SKM-1 treated with dmso at 0.1 percent for 144 hours (cell line): Measurements from ENCODE around the gene KRTAP5-4.
"Not testable (repeated sequence)": the region's sequence is repeated elsewhere in the genome, so short reads cannot be mapped to it uniquely, and the experiment has no call there.

Source experiments
- DNase-seq: peaks from one replicate; lab custom pipeline; 2025; ENCODE audit not compliant: unreplicated experiment; lab: John Stamatoyannopoulos, UW

KRTAP5-4 gene

DNA sequence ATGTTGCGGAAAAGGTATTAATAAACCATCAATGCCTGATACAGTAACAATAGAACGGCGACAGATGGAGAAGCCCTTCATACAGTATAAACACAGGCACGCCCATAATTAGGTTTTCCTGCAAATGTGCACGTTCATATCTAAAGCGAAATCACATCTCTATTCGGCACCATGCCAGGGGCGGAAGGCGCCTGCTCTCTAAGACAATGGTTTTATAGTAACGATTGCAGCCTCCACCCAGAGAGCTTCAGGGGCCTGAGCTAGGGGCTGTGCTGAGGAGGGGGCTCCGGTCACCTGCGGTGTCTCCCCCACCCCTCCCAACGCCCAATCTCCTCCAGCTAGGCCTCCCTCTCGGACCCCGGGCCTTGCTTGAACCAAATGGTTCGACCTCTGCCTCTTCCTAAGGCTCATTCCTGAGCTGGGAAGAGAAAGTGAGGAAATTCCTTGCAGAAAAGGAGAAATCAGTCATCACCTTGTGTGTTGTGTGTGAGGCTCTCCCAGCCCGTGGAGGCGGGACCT, 17.2 kb upstream of the KRTAP5-4 start:
- DNase-seq: no peak

DNA sequence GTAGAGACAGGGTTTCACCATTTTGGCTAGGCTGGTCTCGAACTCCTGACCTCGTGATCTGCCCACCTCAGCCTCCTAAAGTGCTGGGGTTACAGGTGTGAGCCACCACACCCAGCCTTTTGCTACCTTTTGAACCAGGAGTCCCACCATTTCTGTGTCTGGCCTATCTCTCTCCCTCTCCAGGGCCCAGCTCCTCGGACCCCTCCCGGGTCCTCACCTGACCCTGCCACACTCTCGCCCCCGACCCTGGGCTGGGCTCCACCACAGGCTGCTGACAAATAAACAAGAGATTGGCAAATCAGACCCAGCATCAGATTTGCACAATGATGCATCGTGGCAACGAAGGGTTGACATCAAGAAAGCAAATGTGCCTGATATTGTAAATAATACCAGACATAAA, 16.4 kb upstream of the KRTAP5-4 start:
- no peak for DNase-seq

DNA sequence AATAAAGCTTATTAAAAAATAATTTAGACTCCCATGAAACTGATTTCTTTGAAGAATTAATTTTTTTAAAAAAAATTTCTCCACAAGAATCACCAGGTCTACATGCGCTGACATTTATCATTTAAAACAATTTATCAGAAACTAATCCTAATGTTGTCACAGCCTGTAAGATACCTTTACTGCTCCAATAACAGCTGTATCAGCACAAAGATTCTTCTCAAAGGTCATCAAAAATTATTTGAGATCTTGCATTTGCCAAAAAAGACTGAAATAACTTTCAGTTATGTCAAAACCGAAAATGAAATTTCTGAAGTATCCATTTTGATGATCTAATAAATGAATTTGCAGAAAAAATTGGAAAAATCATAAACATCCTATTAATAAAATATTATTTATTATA, 15.7 kb upstream of the KRTAP5-4 start:
- DNase-seq: no peak

DNA sequence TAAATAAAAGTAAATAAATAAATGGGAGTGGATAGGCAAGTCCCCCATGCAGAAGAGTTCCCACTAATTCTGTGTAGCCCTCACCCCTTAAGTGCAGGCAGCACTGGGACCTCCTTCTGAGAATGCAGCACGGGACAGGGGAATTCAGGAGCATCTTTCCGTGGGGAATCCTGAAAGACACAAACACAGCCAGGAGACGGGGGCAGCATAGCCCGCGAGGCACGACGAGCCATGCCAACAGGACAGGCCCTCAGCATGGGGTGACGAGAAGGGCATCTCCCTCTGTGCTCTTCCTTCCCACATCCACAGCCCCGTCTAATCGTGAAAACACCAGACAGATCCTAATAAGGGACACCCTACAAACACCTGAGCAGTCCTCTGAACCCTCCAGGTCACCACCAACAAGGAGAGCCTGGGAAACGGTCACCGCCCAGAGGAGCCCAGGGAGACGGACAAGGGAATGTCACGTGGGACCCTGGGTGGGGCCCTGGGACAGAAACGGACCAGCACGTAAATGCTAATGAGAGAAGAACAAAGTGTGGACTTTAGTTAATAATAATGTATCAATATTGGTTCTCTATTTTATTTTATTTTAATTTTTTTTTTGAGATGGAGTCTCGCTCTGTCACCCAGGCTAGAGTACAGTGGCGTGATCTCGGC, 14.5 kb upstream of the KRTAP5-4 start:
- DNase-seq: no peak

DNA sequence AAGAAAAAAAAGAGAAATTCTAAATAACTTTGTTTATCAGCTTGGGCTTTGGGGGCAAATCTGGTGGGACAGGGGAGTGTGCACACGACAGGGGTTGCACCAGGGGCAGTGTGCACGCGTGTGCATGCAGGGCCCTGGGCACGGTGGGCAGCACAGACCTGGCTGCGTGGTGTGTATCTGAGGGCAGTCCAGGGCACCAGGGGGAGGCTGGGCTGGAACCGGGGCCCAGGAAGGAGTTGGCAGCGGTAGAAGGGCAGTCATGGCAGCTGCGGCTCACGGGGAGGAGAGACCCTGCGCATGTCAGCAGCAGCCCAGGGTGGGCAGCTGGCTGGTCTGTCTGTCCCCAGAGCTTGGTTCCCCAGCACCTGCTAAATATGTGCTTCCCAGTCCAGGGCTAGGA, 11.9 kb upstream of the KRTAP5-4 start:
- DNase-seq: no peak

DNA sequence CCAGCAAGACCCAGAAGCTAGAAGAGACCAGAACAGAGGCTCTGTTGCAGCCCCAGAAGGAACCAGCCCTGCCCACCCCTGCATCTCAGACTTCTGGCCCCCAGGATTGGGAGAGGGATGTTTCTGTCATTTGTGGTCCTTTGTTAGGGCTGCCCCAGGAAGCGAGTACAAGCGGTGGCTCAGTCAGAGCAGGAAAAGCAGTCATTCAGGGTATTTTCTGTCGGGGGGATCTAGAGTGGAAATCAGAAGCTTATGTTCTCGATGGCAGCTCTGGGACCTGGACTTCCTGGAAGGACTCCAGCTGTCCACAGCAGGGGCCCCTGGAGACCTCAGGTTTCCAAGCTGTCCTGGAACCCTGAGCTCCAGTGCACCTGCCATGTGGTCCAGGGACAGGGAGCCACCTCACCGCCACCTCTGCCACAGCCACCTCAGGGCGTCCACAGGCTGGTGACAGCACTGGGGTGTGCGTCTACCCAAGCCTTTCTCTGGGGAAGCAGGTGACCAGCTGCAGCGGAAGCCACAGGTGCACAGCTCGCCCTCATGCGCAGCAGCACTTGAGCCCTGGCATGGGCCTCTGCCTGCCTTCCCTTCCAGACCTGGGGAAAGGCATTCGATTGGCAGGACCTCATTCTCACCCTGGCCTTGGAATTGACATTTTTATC, 10.2 kb upstream of the KRTAP5-4 start:
- no peak for DNase-seq

DNA sequence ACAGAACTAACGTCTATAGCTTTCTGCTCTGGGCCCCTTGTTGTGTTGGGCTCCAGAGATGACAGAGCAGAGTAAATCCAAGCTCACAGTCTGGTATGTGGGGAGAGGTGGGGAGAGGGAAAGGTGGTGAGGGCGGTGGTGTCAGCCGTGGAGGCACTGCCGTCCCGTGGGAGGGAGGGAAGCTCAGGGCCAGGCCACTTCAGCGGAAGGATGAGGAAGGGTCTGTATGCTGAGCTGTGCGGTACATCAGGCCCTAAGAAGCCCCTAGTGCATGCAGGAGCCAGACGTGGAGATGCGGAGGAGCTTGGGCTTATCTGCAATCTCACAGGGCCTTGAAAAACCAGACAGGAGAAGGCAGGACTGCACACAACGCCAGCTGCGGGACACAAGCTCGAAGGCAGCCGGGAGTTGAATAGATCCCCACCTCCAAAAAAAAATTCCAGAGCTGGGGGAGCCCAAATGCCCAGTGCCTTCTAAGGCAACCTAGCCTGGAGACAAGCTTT, 9.2 kb upstream of the KRTAP5-4 start:
- DNase-seq: no peak

DNA sequence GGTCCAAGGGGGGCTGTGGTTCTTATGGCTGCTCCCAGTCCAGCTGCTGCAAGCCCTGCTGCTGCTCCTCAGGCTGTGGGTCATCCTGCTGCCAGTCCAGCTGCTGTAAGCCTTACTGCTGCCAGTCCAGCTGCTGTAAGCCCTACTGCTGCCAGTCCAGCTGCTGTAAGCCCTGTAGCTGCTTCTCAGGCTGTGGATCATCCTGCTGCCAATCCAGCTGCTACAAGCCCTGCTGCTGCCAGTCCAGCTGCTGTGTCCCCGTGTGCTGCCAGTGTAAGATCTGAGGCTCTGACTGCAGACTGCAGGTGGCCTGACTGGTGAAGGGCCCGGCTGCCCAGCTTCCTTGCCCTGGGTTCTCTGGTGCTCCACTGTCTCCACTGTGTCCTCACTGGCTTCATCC, 8.3 kb upstream of the KRTAP5-4 start:
- DNase-seq: no peak

DNA sequence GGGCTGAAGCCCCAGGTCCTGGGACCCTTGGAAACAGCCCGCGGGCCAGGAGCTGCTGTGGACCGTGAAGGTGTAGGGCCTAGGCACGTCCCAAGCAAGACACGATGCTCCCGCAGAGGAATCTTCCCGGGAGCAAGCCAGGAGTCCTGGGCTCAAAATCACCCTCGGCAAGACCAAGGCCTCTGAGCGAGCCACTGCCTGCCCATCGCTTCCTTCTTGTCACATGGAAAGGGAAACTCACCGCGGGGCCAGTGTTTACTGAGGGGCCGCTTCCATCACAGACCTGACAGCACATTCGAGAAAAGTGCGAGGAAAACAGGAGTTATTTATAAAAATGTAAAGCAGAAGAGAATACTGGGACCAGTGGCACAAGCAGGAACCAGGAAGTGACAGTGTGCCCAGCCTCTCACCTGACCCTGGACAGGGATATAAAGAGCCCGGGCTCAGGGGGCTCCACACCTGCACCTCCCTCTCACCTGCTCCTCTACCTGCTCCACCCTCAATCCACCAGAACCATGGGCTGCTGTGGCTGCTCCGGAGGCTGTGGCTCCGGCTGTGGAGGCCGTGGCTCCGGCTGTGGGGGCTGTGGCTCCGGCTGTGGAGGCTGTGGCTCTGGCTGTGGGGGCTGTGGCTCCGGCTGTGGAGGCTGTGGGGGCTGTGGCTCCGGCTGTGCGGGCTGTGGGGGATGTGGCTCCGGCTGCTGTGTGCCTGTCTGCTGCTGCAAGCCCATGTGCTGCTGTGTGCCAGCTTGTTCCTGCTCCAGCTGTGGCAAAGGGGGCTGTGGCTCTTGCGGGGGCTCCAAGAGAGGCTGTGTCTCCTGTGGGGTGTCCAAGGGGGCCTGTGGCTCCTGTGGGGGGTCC, 7.6 kb upstream of the KRTAP5-4 start, which contains the start of gene KRTAP5-5:
TSS of gene KRTAP5-5 (plus strand) at position 450 of the 860 bp plus-strand sequence. CDS start at position 516, 66 bp downstream.
- no peak for DNase-seq

DNA sequence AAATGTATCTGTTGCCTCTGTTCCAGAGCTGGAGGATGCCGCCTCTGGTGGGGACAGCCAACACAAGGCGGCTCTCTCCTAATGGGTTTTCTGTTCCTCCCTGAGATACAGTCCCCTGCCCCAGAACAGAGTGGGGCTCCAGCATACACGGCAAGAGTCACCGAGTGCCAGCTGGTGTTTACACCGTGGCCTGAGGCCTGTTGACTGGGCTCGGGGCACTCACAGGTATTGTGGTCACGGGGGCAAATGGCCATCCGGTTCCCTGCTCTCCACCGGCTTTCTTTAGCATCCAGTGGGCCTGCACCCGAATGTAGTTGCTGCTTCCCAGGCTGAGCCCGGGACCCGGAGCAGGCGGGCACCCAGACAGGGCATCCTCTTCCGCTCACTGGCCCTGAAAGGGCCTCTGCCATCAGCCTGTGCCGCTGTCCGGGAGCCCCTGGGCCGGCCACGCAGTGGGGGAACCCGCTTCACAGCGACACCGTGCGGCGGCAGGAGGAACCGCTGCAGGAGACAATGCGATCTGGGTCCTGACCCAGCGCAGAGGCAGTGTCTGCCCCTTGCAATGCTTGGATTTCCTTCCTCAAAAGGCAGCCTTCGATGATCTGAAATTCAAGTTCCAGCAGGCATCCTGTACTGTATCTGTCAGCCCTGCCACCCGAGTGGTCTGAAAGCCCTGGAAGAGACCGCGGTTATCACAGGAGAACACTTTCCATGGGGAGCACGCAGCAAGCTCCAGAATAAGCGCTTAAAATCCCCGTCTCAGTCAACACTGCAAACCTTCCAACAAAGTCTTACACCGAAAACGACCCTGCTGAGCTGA, 6.8 kb upstream of the KRTAP5-4 start:
- DNase-seq: peak; percentile 43

DNA sequence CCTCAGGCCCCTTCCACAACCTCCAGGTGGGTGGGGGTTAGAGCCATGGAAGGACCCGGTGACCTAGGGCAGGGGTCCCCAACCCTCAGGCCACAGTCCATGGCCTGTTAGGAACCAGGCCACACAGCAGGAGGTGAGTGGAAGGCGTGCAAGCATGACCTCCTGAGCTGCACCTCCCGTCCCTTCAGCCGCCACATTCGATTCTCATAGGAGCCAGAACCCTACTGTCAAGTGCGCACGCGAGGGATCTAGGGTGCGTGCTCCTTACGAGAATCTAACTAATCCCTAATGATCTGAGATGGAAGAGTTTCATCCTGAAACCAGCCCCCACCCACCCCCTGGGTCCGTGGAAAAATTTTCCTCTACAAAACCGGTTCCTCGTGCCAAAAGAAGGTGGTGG, 3.6 kb upstream of the KRTAP5-4 start:
- no peak for DNase-seq

DNA sequence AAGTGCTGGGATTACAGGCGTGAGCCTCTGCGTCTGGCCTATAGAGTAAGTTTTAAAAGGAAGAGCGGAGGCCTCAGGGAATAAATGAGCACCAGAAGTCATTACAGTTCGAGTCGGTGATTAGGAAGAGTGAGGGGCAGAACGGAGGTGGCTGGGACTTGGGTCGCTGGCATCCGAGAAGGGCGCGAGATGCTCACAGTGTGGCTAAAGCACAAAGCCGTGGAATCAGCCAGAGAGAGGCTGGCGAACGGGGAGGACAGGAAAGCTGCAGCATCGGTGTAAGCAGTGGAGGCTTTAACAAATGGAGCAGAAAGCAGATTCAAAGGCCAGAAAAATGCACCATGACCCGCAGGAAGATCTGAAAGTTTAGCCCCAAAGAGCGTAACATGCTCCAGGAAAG, 2.7 kb upstream of the KRTAP5-4 start:
- DNase-seq: no peak

DNA sequence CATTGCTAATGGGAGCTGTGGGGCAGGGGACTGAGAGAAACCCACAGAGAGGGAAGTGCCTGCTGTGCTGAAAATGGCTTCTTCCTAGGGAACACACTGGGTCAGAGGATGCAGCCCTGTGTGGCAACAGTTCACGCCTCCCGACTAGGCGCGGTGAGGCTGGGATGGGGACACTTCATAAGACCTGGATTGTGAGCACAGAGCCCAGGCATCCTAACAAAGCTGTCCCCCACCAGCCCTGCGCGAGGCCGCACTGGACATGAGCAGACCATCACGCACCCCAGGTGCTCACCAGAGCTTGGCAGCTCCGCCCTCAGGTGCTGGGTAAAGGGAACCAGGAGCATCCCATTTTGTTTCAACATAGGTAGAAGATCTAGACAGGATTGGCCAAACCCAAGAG, 1.8 kb upstream of the KRTAP5-4 start:
- no peak for DNase-seq

DNA sequence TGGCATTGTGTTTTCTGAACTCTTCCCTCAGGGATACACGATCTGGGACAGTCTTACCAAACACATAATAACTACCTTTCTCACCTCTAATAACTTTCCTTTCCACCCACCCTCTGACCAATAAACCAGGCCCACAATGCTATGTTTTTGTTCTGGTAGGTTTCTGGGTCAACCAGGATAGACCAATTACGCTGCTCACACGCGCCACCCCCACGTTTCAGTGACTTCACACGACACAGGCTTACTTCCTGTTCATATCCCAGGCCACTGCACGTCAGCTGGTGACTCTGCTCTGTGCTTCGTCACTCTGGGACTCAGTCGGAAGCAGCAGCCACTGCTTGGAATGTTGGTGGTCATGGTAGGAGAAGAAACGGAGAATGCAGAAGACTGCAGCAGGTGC, 2.5 kb downstream of the KRTAP5-4 start:
- no peak for DNase-seq

DNA sequence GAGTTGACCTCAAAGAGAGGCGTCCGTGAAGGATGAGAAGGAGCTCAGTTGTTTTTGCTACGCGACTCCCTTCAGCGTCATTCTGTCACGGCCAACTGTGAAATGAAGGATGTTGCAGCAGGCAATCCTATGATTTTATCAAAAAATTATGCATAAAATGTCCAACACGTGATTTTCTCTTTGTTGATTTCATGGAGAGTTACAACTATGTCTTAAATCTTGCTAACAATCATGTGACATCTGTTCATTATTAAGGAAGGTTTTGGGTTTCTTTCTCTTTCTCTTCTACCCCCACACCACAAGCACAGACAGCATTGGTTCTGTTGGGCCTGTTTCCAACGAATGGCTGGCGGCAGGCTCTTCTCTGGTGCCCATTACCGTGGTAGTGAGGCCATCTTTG, 3.7 kb downstream of the KRTAP5-4 start:
- DNase-seq: no peak

DNA sequence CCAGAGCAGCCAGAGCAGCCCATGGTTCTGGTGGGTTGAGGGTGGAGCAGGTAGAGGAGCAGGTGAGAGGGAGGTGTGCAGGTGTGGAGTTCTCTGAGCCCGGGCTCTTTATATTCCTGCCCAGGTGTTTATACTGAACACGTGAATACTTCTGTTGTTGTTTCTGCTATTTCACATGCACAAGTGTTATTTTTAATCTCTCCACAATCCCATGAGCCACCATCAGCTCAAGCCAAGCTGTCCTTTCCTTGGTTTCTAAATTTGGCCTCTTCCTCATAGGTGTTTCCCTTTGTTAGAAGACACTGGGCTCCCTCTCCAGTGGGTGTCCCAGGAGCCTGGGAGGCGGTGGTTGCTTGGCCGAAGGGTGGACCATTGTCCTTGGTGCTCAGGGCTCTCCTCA, 13.6 kb downstream of the KRTAP5-4 start, which contains the start of gene KRTAP5-3:
TSS of gene KRTAP5-3 (minus strand) at position 101 of the 400 bp plus-strand sequence. CDS start at position 23, 78 bp downstream.
- no peak for DNase-seq

DNA sequence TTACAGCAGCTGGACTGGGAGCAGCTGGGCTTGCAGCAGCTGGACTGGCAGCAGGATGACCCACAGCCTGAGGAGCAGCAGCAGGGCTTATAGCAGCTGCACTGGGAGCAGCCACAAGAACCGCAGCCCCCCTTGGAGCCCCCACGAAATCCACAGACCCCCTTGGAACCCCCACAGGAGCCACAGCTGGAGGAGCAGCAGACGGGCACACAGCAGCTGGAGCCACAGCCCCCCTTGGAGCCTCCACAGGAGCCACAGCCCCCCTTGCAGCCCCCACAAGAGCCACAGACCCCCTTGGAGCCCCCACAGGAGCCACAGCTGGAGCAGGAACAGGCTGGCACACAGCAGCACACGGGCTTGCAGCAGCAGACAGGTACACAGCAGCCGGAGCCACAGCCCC, 14.0 kb downstream of the KRTAP5-4 start:
- DNase-seq: not testable (repeated sequence)

DNA sequence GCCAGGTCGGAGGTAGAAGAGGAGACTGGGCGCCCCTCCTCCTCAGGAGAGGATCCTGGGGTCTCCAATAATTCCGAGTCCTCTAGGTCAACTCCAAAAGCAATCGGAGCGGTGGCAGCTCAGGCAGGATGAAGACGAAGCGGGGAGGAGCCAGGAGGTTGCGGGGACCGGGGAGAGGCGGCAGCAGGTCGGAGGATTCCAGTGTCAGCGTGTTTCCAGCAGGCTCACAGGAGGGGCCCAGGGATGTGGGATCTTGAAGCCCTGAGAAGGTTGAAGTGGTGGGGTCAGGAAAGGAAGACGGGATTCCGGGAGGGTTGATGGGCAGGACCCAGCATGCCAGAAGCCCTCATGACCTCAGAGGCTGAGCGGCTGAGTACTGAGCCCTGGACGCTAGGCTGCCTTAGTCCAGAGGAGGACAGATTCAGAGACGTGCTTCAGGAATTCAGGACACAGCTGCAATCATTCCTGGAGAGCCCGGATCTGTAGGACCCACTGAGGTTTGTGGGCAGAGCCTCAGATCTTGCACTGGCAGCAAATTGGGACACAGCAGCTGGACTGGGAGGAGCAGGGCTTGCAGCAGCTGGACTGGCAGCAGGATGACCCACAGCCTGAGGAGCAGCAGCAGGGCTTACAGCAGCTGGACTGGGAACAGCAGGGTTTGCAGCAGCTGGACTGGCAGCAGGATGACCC, 14.6 kb downstream of the KRTAP5-4 start:
- not testable (repeated sequence) for DNase-seq

DNA sequence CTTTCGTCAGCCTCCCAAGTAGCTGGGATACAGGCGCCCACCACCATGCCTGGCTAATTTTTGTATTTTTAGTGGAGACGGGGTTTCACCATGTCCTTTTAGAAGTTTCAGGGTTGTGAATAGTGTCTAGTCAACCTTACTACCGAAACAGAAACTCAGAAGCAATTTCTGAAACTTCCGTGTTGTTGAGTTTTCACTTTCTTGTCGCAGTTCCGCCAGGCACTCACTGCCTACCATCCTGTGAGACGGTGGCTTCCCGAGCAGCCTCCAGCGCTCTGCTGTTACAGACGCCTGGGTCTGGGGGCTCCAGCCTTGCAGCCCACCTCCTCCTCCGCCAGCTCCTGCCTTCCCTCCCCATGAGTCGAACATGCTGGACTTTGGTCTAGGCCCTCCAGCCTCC, 16.0 kb downstream of the KRTAP5-4 start:
- DNase-seq: not testable (repeated sequence)

DNA sequence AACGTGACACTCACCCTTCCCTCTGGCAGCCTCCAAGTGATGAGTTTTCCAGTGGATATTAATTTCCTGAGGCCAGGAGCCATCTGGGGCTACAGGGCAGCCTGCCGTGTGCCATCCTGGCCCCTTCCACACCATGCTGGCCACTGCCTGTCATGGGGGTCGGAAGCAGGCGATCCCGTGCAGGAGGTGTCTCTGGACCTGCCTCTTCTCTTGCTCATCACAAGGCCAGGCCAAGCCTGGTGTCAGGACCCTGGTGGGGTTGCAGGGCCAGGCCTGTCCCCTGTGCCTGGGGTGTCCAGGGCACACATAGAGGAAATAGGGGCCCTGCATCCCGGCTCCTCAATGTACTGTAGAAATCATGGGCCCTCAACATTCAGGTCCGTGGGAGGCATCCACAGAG, 17.2 kb downstream of the KRTAP5-4 start:
- DNase-seq: no peak
